ENCODE results near the gene GEN1. TPM values are rescaled to one million over a fixed set of nuclear protein-coding genes. Genes with fewer than 3 reads are reported as not detected.

The GEN1 gene
- total RNA-seq, 2 experiments from 2014 or later: 4.3 to 4.6 TPM

DNA sequence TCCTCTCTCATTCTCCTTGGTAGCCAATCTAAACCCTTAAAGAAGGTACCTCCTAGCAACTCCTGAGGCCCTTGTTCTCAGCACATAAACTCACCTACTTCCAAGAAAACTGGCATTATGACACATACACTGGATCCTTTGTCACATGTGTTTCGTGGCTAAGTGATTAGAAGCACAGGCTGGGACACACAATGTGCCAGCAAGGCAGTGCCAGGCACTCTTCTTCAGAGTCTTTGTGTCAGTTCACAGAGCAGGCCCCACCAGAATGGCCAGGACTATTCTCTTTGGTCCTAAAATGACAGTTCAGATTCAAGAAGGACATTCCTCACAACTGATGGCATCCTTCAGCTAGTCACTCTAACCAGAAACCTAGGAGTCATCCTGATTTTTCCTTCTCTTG is 40.6 kb upstream of the GEN1 start:
- intact Hi-C loops (cut with DNase I, micrococcal nuclease): no loop called here
- H3K27me3 Mint-ChIP-seq: no peaks in the 10 kb centered on the region
- CTCF ChIA-PET: no interaction called here
- DNase-seq (no peak), ATAC-seq (ENCODE audit: poor library complexity) (no peak)
- H3K4me1 Mint-ChIP-seq (ENCODE audit: low read depth): no peaks in the 10 kb centered on the region
- H3K4me3 Mint-ChIP-seq: no peak overlapping the region
- Histone ChIP-seq H3K36me3 (ENCODE audit: insufficient read depth, low read length) (peaks cover 56% of the 10 kb centered on the region), H3K4me3 (ENCODE audit: low read length) (no peak overlapping the region), H3K4me1 (ENCODE audit: insufficient read depth, low read length) (no peaks in the 10 kb centered on the region), H3K27ac (ENCODE audit: low read depth in 1 of 2, low read length in 2 of 2) (no peak overlapping the region), H3K27me3 (ENCODE audit: control insufficient read depth in 1 of 2, insufficient read depth in 2 of 2, low read length in 2 of 2) (no peaks in the 10 kb centered on the region), H3K9me3 (ENCODE audit: control insufficient read depth in 1 of 2, insufficient read depth in 1 of 2, low read length in 2 of 2) (no peaks in the 10 kb centered on the region)
- no peak overlapping the region for H3K27ac Mint-ChIP-seq
- POLR2A ChIA-PET: no interaction called here
- peaks cover 54% of the 10 kb centered on the region for H3K36me3 Mint-ChIP-seq (ENCODE audit: low read depth)
- TF ChIP-seq, protein P1, sequence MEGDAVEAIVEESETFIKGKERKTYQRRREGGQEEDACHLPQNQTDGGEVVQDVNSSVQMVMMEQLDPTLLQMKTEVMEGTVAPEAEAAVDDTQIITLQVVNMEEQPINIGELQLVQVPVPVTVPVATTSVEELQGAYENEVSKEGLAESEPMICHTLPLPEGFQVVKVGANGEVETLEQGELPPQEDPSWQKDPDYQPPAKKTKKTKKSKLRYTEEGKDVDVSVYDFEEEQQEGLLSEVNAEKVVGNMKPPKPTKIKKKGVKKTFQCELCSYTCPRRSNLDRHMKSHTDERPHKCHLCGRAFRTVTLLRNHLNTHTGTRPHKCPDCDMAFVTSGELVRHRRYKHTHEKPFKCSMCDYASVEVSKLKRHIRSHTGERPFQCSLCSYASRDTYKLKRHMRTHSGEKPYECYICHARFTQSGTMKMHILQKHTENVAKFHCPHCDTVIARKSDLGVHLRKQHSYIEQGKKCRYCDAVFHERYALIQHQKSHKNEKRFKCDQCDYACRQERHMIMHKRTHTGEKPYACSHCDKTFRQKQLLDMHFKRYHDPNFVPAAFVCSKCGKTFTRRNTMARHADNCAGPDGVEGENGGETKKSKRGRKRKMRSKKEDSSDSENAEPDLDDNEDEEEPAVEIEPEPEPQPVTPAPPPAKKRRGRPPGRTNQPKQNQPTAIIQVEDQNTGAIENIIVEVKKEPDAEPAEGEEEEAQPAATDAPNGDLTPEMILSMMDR (IDR thresholded peaks at IDR 0.05): no peak
- no peaks in the 10 kb centered on the region for H3K9me3 Mint-ChIP-seq

DNA sequence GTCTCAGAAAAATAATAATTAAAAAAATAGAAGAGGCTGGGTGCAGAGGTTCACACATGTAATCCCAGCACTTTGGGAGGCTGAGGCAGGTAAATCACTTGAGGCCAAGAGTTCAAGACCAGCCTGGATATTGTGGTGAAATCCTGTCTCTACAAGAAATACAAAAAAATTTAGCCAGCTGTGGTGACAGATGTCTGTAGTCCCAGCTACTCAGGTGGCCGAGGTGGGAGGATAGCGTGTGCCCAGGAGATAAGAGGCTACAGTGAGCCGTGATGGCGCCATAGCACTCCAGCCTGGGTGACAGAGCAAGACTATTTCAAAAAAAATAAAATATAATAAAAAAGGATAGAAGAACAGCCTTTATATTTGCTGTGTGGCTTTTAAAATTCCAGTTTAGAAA is 36.3 kb upstream of the GEN1 start:
- ChIA-PET POLR2A (interaction anchor here (0.6 kb wide), 1 partner anchor 13 kb away, joined by 3 read pairs; no protein-coding TSS in a partner anchor), CTCF (no interaction called here)
- Mint-ChIP-seq H3K4me1 (ENCODE audit: low read depth) (no peaks in the 10 kb centered on the region), H3K9me3 (no peaks in the 10 kb centered on the region), H3K4me3 (no peak overlapping the region), H3K27me3 (no peaks in the 10 kb centered on the region), H3K36me3 (ENCODE audit: low read depth) (peaks cover 69% of the 10 kb centered on the region), H3K27ac (no peak overlapping the region)
- ATAC-seq (ENCODE audit: poor library complexity) (no peak), DNase-seq (no peak)
- Histone ChIP-seq H3K9me3 (ENCODE audit: control insufficient read depth in 1 of 2, insufficient read depth in 1 of 2, low read length in 2 of 2) (no peaks in the 10 kb centered on the region), H3K27ac (ENCODE audit: low read depth in 1 of 2, low read length in 2 of 2) (no peak overlapping the region), H3K27me3 (ENCODE audit: control insufficient read depth in 1 of 2, insufficient read depth in 2 of 2, low read length in 2 of 2) (no peaks in the 10 kb centered on the region), H3K36me3 (ENCODE audit: insufficient read depth, low read length) (peaks cover 57% of the 10 kb centered on the region), H3K4me3 (ENCODE audit: low read length) (no peak overlapping the region), H3K4me1 (ENCODE audit: insufficient read depth, low read length) (no peaks in the 10 kb centered on the region)
- TF ChIP-seq, protein P1 (IDR thresholded peaks at IDR 0.05): no peak
- intact Hi-C loops (cut with DNase I, micrococcal nuclease): loop anchor here in 1 of 2 experiments (5.0 kb wide), 1 partner anchor 460 kb away; no protein-coding TSS in a partner anchor

DNA sequence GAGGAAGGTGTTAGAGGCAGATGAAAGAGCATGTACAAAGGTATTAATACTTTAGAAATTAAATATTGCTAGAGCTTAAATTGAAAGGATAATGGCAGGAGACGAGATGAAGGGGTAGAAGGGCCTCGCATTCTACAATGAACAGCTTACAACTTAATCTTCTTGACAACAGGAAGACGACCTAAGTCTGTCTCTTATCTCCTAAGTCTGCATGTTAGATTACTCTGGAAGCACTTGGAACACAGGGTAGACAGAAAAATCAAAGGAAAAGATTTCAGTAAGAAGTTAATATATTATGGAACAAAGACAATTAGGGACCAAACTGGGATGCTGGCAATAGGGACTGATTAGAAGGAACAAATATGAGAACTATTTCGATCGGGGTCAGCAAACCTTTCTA is 35.2 kb upstream of the GEN1 start:
- ChIA-PET POLR2A (interaction anchor here (2.4 kb wide), 1 partner anchor 35 kb away, joined by 6 read pairs; the partner anchor contains the start of genes GEN1 and SMC6), CTCF (interaction anchor here (1.6 to 1.9 kb wide), 2 partner anchors 10 to 37 kb away, joined by 5 to 8 read pairs; no protein-coding TSS in a partner anchor)
- no peak overlapping the region for H3K4me3 Mint-ChIP-seq
- H3K4me1 ChIP-seq (ENCODE audit: insufficient read depth, low read length): no peaks in the 10 kb centered on the region
- peaks cover 53% of the 10 kb centered on the region for H3K36me3 ChIP-seq (ENCODE audit: insufficient read depth, low read length)
- peaks cover 58% of the 10 kb centered on the region for H3K36me3 Mint-ChIP-seq (ENCODE audit: low read depth)
- H3K9me3 ChIP-seq (ENCODE audit: control insufficient read depth in 1 of 2, insufficient read depth in 1 of 2, low read length in 2 of 2): no peaks in the 10 kb centered on the region
- no peaks in the 10 kb centered on the region for H3K4me1 Mint-ChIP-seq (ENCODE audit: low read depth)
- no peak overlapping the region for H3K27ac ChIP-seq (ENCODE audit: low read depth in 1 of 2, low read length in 2 of 2)
- intact Hi-C loops (cut with DNase I, micrococcal nuclease): loop anchor here in 1 of 2 experiments (5.0 kb wide), 1 partner anchor 459 kb away; no protein-coding TSS in a partner anchor
- no peak for ATAC-seq (ENCODE audit: poor library complexity)
- H3K27me3 ChIP-seq (ENCODE audit: control insufficient read depth in 1 of 2, insufficient read depth in 2 of 2, low read length in 2 of 2): no peaks in the 10 kb centered on the region
- no peak for DNase-seq
- no peaks in the 10 kb centered on the region for H3K27me3 Mint-ChIP-seq
- no peaks in the 10 kb centered on the region for H3K9me3 Mint-ChIP-seq
- no peak overlapping the region for H3K4me3 ChIP-seq (ENCODE audit: low read length)
- no peak overlapping the region for H3K27ac Mint-ChIP-seq
- TF ChIP-seq, protein P1 (IDR thresholded peaks at IDR 0.05): no peak
